Spleen (tissue), 11 donors: Measurements from ENCODE around the gene SLC25A26. TPM values are rescaled to one million over a fixed set of nuclear protein-coding genes. Genes with fewer than 3 reads are reported as not detected.

Experiments
- DNase-seq: peaks from one replicate; pipeline ENCODE4 v3.0.0-alpha.2; 2020
- H3K27ac ChIP-seq, 8 donors: fragments of 200-600 bp; sonication (generic) in 7 of 8; 1 replicate in 4 of 8; 2 replicates in 4 of 8; pipeline versions ENCODE4 v1.5.0 to v1.8.0; 2016 to 2021; ENCODE audit warnings: inconsistent platforms in 4 of 8, mild to moderate bottlenecking in 4 of 8, moderate library complexity in 1 of 8
- H3K27me3 ChIP-seq, 7 donors: fragments of 200-600 bp; sonication (generic) in 6 of 7; replicated peaks in 1 of 7; 1 replicate in 4 of 7; 2 replicates in 3 of 7; pipeline versions ENCODE4 v1.5.0 to v1.8.0; 2016 to 2021; ENCODE audit warnings: inconsistent platforms in 3 of 7, mild to moderate bottlenecking in 1 of 7
- H3K36me3 ChIP-seq, 6 donors: fragments of 200-600 bp; sonication (generic) in 5 of 6; 1 replicate in 4 of 6; 2 replicates in 2 of 6; pipeline versions ENCODE4 v1.5.0 to v1.8.0; 2016 to 2021; ENCODE audit warnings: inconsistent platforms in 2 of 6
- H3K4me1 ChIP-seq, 6 donors: fragments of 200-600 bp; sonication (generic) in 5 of 6; 1 replicate in 3 of 6; 2 replicates in 3 of 6; pipeline versions ENCODE4 v1.5.0 to v1.8.0; 2016 to 2021; ENCODE audit warnings: inconsistent platforms in 3 of 6
- H3K4me3 ChIP-seq, 8 donors: fragments of 200-600 bp; sonication (generic) in 7 of 8; 1 replicate in 4 of 8; 2 replicates in 4 of 8; pipeline versions ENCODE4 v1.5.0 to v1.8.0; 2016 to 2021; ENCODE audit warnings: inconsistent platforms in 4 of 8, mild to moderate bottlenecking in 4 of 8, moderate library complexity in 2 of 8
- H3K9me3 ChIP-seq, 8 donors: fragments of 200-600 bp; sonication (generic) in 7 of 8; 1 replicate in 4 of 8; 2 replicates in 4 of 8; pipeline versions ENCODE4 v1.5.0 to v1.8.0; 2016 to 2021; ENCODE audit warnings: inconsistent platforms in 4 of 8
- CTCF ChIP-seq, 11 experiments: fragments of 200-600 bp in 7 of 11; fragments of 450-650 bp in 4 of 11; sonication (generic) in 4 of 11; IDR thresholded peaks in 8 of 11; conservative IDR thresholded peaks in 3 of 11; 1 replicate in 7 of 11; 2 replicates in 4 of 11; pipeline versions ENCODE4 v1.4.0 to v1.8.0; 2016 to 2021; ENCODE audit warnings: antibody characterized with exemption in 11 of 11, inconsistent platforms in 4 of 11, mild to moderate bottlenecking in 1 of 11
- POLR2A ChIP-seq, 3 donors: fragments of 450-650 bp; IDR thresholded peaks; one replicate each; pipeline ENCODE4 v1.5.1; 2017; ENCODE audit warnings: antibody characterized with exemption in 3 of 3, mild to moderate bottlenecking in 1 of 3
- POLR2AphosphoS5 ChIP-seq, 3 donors: sonication (generic); formaldehyde crosslinking; IDR thresholded peaks; one replicate each; pipeline ENCODE4 v1.5.1; 2017; ENCODE audit warnings: antibody characterized with exemption in 3 of 3
- WGBS, 5 donors: extraction: QIAGEN DNeasy Blood & Tissue Kit in 3 of 5; methylation state at CpG; one replicate each; pipeline versions ENCODE4 v1.1.5 to v1.1.7; 2013 to 2018; 5-methylcytosine and 5-hydroxymethylcytosine counted together
- intact Hi-C: fragments of 100-400 bp; cut with DNase I; formaldehyde crosslinking; loops from one replicate; pipeline ENCODE4 v1.15.0; 2023; ENCODE audit warnings: low total_unique reads
- polyA plus RNA-seq, 3 donors: library from polyadenylated mRNA; stranded (reverse); fragments of 200-250 nt; gene quantifications; one replicate each; pipeline ENCODE4 v1.2.1, GENCODE V29; 2013
- total RNA-seq, 7 donors: library from RNA; depleted of rRNA in 3 of 7; stranded (reverse); fragments of >200 nt in 3 of 7; fragmentation: NEBNext Ultra II Directional in 4 of 7; extraction: Animal tissue kit (Norgen Biotek cat#: 25700) in 4 of 7; gene quantifications; one replicate each; pipeline versions ENCODE4 v1.1.0 to v1.2.1, GENCODE V29; 2016 to 2021
- donor health status: healthy with polysubstance abuse.
- donor health status: DM: no; HTN: no; CAD: no; lungs with moderate emphysema.
- donor health status: DM: no; HTN: no; CAD: no.
- donor health status: Bipolar disorder and iron deficiency.
- donor health status: healthy.
- donor health status: DM: no; HTN: no; CAD: no.
- donor health status: DM: yes; HTN: yes; CAD: no.

SLC25A26 gene
- total and polyA plus RNA-seq, 10 donors = 14.9 to 20.9 (median 16.0) TPM

GRCh38 chr3:66314455-66314854, 93.7 kb downstream of the SLC25A26 start:
- Histone ChIP-seq H3K27me3 (no peaks in the 10 kb centered on the region), H3K36me3 (no peaks in the 10 kb centered on the region), H3K4me3 (no peak overlapping the region), H3K27ac (no peak overlapping the region), H3K4me1 (peaks cover 0 to 9% (median 0%) of the 10 kb centered on the region in 6 donors), H3K9me3 (peaks cover 0 to 35% (median 7%) of the 10 kb centered on the region in 8 donors)
- intact Hi-C loops = no loop called here
- TF ChIP-seq POLR2A (IDR thresholded peaks at IDR 0.05) = no peak
- TF ChIP-seq CTCF (IDR thresholded peaks at IDR 0.05 in 8 of 11, conservative IDR thresholded peaks at IDR 0.05 in 3 of 11) = no peak
- TF ChIP-seq POLR2AphosphoS5 (IDR thresholded peaks at IDR 0.05) = no peak
- WGBS, 5 donors = 78 to 88% (median 83%) methylated on average over 6 of the region's 6 CpGs
- DNase-seq = no peak

GRCh38 chr3:66317750-66318376, 97.1 kb downstream of the SLC25A26 start:
- 83 to 97% (median 94%) methylated on average over 6 to 7 of the region's 7 CpGs for WGBS, 5 donors
- no peak for DNase-seq
- TF ChIP-seq POLR2A (IDR thresholded peaks at IDR 0.05) (no peak), CTCF (IDR thresholded peaks at IDR 0.05 in 8 of 11, conservative IDR thresholded peaks at IDR 0.05 in 3 of 11) (no peak), POLR2AphosphoS5 (IDR thresholded peaks at IDR 0.05) (no peak)
- no peaks in the 10 kb centered on the region for H3K27me3 ChIP-seq
- H3K36me3 ChIP-seq = no peaks in the 10 kb centered on the region
- no peak overlapping the region for H3K4me3 ChIP-seq
- intact Hi-C loops = no loop called here
- no peak overlapping the region for H3K27ac ChIP-seq
- H3K9me3 ChIP-seq = peaks cover 0 to 16% (median 0%) of the 10 kb centered on the region in 8 donors
- H3K4me1 ChIP-seq = peaks cover 0 to 7% (median 0%) of the 10 kb centered on the region in 6 donors

GRCh38 chr3:66320390-66320789, 99.6 kb downstream of the SLC25A26 start:
- no peak overlapping the region for H3K27ac ChIP-seq
- intact Hi-C loops = no loop called here
- WGBS, 5 donors = 35 to 59% (median 46%) methylated on average over 1 of the region's 1 CpG
- DNase-seq = no peak
- no peak overlapping the region for H3K4me3 ChIP-seq
- H3K27me3 ChIP-seq = no peaks in the 10 kb centered on the region
- H3K36me3 ChIP-seq = no peaks in the 10 kb centered on the region
- peaks cover 0 to 10% (median 0%) of the 10 kb centered on the region in 8 donors for H3K9me3 ChIP-seq
- H3K4me1 ChIP-seq = peaks cover 0 to 7% (median 0%) of the 10 kb centered on the region in 6 donors
- no peak for TF ChIP-seq CTCF (IDR thresholded peaks at IDR 0.05 in 8 of 11, conservative IDR thresholded peaks at IDR 0.05 in 3 of 11)
- TF ChIP-seq POLR2A (IDR thresholded peaks at IDR 0.05) = no peak
- no peak for TF ChIP-seq POLR2AphosphoS5 (IDR thresholded peaks at IDR 0.05)

- no peak for DNase-seq
- H3K36me3 ChIP-seq = no peaks in the 10 kb centered on the region
- no peak overlapping the region for H3K4me3 ChIP-seq
- intact Hi-C loops = no loop called here
- H3K9me3 ChIP-seq = peaks cover 0 to 7% (median 0%) of the 10 kb centered on the region in 8 donors
- TF ChIP-seq POLR2AphosphoS5 (IDR thresholded peaks at IDR 0.05) (no peak), POLR2A (IDR thresholded peaks at IDR 0.05) (no peak), CTCF (IDR thresholded peaks at IDR 0.05 in 8 of 11, conservative IDR thresholded peaks at IDR 0.05 in 3 of 11) (no peak)
- H3K27me3 ChIP-seq = no peaks in the 10 kb centered on the region
- no peak overlapping the region for H3K27ac ChIP-seq
- peaks cover 0 to 7% (median 0%) of the 10 kb centered on the region in 6 donors for H3K4me1 ChIP-seq
These were observed 101.6 kb downstream of the SLC25A26 start for GRCh38 chr3:66322436-66322835.
